Measurements from ENCODE around the gene CDC27.
"Not testable (repeated sequence)": the region's sequence is repeated elsewhere in the genome, so short reads cannot be mapped to it uniquely, and the experiment has no call there.

Gene CDC27, protein sequence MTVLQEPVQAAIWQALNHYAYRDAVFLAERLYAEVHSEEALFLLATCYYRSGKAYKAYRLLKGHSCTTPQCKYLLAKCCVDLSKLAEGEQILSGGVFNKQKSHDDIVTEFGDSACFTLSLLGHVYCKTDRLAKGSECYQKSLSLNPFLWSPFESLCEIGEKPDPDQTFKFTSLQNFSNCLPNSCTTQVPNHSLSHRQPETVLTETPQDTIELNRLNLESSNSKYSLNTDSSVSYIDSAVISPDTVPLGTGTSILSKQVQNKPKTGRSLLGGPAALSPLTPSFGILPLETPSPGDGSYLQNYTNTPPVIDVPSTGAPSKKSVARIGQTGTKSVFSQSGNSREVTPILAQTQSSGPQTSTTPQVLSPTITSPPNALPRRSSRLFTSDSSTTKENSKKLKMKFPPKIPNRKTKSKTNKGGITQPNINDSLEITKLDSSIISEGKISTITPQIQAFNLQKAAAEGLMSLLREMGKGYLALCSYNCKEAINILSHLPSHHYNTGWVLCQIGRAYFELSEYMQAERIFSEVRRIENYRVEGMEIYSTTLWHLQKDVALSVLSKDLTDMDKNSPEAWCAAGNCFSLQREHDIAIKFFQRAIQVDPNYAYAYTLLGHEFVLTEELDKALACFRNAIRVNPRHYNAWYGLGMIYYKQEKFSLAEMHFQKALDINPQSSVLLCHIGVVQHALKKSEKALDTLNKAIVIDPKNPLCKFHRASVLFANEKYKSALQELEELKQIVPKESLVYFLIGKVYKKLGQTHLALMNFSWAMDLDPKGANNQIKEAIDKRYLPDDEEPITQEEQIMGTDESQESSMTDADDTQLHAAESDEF

GRCh38 chr17:47188876-47189731, at the start of gene CDC27:
CDC27 (minus strand) TSS chr17:47189295; CDS start chr17:47189172, 123 bp downstream.
- DNase-seq: peak; percentile 97

DNA sequence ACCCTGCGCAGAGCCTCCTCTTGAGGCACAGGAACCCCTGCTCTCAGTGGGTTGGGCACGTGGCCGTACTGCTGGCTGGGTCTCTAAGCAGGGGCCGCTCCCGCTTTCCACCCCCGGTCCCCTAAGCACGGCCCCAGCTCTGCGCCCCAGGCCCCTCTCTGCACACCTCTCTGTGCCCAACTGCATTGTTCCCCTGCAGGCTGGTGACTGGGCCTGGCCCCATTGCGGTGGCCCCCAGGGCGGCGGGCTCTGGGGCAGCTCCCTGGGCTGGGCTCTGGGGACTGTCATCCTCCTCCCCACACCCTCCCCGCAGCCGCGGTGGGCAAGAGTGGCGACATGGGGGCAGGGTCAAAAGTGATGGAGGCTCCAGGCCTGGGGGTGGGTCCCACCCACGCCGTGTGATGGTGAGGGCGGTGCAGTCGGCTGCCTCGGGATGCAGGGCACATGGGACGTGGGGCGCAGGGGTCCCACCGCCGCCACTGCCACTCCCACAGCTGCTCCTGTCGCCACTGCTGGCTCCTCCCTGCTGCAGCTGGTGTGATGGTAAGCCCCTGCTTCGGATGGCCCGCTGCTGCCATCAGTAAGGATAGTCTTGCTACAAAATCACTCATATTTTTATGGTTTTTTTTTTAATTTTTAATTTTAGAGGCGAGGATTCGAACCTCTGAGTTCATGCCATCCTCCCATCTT, 49.4 kb upstream of the CDC27 start:
- no peak for DNase-seq

- DNase-seq: no peak
Observed at GRCh38 chr17:47237841-47238240, 48.7 kb upstream of the CDC27 start.

DNA sequence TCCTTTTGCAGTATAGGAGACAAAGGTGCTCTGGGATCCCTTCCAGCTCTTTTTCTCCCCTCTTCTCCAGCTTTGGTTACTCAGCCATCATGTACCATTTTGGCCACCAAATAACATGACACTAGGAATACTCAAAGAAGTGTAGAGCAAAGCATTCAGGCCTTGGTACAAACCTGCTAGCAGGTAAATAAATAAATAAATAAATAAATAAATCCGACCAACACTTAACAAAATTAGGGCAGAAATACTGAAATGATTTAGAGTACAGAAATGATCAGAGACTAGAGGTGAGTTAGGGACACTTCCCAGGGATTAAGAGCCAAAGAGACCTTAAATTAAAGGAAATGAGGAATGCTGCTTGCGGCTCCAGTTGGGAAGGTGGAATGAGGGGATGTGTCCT, 46.8 kb upstream of the CDC27 start:
- no peak for DNase-seq

DNA sequence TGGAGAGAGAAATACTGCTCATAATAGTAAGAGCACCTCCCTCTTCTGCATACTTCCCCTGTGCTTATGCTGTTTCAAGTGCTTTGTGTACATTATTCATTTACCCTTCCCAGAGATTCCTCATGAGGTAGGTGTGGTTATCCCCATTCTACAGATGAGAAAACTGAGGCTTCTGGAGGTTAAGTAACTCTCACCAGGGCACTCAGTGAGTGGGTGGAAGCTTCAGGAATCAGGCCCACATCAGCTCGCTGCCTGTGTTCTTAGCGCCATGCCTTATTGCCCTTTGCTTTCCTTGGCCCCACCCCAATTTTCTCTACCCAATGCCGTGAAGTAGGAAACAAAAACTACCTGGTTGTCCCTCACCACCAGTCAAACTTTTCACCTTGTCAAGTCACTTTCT, 46.4 kb upstream of the CDC27 start:
- no peak for DNase-seq

- DNase-seq: no peak
Observed at GRCh38 chr17:47232465-47232864, 43.4 kb upstream of the CDC27 start.

DNA sequence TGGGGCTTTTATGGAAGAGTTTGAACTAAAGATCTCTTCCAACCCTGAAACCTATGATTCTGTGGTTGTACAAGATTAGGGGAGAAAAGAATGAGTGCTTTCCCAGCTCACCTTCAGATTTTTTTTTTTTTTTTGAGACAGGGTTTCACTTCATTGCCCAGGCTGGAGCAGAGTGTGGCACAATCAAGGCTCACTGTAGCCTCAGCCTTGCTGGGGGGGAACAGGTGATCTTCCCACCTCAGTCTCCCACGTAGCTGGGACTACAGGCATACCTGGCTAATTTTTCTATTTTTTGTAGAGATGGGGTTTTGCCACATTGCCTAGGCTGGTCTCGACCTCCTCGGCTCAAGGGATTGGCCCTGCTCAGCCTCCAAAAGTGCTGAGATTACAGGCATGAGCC, 42.8 kb upstream of the CDC27 start:
- no peak for DNase-seq

DNA sequence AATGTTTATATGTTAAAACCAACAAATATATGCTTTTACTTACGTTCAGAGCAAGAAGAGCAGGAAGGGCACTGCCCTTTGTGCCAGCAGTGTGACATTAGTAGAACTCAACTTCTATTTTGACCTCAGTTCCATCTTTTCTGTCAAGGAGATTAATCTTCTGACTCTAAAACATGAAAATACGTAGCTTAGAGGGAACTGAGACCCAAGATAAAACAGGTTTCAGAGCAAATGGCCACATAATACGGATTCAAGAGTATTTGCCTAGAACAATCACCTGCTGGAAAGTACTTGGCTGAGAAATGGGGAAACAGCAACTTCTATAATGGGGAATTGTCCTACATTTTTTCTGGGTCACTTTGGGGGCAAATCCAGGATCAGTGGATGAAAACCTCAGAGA, 42.2 kb upstream of the CDC27 start:
- no peak for DNase-seq

DNA sequence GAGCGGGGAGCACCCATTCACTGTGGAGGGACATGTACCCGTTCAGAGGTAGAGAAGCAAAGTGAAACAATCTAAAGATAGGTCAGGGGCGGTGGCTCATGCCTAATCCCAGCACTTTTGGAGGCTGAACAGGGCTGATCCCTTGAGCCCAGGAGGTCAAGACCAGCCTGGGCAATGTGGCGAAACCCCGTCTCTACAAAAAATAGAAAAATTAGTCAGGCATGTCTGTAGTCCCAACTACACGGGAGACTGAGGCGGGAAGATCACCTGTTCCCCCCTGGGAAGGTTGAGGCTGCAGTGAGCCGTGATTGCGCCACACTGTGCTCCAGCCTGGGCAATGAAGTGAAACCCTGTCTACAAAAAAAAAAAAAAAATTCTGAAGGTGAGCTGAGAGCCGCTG, 41.8 kb upstream of the CDC27 start:
- no peak for DNase-seq

GRCh38 chr17:47229535-47230443, 40.7 kb upstream of the CDC27 start:
- peak; percentile 52 for DNase-seq

- DNase-seq: no peak
Observed at GRCh38 chr17:47227862-47228261, 38.8 kb upstream of the CDC27 start.

GRCh38 chr17:47225911-47226688, 37.0 kb upstream of the CDC27 start:
- no peak for DNase-seq

DNA sequence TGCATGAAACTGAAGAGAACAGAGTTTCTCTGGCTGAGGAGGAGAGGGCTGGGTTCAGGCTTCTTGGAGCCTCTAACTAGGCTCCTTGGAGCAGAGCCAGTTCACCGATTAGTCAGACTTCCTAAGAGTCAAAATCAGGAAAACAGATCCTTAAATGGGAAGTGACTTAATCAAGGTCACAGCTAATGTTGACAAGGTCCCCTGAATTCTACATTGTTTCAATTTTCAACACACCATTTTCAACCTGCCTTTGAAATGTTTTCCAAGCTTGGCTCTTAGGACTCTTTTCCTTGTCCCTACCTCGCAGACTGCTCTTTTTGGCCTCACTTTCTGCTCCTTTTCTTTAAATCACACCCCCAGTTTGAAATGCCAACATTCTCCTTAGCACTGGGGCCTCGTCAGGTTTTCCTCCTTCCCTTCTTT, 36.4 kb upstream of the CDC27 start:
- no peak for DNase-seq

DNA sequence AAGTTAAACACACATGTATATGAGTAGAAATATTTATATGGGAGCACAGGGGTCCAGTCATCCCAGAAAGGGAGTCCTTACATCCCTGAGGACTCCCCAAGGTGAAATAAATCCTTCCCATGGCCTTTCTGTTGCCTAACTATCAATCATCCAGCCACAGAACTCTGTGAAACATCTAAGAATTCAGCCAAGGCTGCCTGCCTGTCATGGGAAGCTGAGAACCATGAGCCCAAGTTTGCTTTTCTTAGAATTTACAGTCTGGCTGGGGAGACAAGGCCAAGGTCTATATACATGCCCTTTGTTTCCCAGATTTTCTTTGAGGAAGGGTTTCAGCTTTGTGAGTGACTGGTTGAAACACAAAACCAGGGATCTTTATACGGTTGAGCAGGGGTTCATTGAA, 35.9 kb upstream of the CDC27 start:
- DNase-seq: no peak

DNA sequence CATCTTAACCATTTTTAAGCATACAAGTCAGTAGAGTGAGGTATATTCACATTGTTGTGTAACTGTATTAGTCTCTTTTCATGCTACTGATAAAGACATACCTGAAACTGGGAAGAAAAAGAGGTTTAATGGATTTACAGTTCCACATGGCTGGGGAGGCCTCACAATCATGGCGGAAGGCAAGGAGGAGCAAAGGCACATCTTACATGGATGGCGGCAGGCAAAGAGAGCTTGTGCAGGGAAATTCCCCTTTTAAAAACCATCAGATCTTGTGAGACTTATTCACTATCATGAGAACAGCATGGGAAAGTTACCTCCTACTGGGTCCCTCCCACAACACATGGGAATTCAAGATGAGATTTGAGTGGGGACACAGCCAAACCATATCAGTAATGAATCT, 35.0 kb upstream of the CDC27 start:
- DNase-seq: not testable (repeated sequence)

- no peak for DNase-seq
Observed at GRCh38 chr17:47223460-47223859, 34.4 kb upstream of the CDC27 start.

GRCh38 chr17:47223007-47223406, 33.9 kb upstream of the CDC27 start:
- no peak for DNase-seq

GRCh38 chr17:47222047-47222446, 33.0 kb upstream of the CDC27 start:
- DNase-seq: no peak

GRCh38 chr17:47221154-47221553, 32.1 kb upstream of the CDC27 start:
- DNase-seq: no peak

DNA sequence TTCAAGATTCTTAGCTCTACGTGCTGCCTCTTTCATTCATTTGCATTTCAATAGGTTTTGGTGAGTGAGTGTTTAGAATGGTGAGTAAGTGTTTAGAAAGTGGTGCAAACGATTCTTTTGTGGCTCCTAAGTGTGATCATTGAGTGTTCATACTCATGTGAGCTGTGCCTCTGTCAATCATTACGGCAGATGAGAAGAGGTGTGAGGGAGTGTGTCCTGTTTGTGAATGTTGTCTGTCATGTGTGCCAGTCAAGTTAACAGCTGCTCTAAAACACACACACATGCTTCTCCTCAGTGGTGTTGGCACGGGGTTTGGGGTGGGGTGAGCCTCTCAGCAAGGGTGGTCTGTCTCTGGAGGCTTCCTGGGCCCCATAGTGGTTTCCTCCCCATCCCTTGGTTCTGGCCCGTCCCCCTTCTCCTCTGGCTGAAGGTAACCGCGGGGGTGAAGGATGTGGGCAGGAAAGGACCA, 31.5 kb upstream of the CDC27 start:
- DNase-seq: peak; percentile 2

Data from NCI-H748 treated with DMSO at 0.1 percent for 48 hours (cell line).